ENCODE data around the gene TLNRD1. TPM values are rescaled to one million over a fixed set of nuclear protein-coding genes. Genes with fewer than 3 reads are reported as not detected.

The TLNRD1 gene
- polyA plus RNA-seq, 1 donor (not counting 4 experiments of a cell fraction or from before 2014, with no cell fraction given), result 3.1 TPM

DNA sequence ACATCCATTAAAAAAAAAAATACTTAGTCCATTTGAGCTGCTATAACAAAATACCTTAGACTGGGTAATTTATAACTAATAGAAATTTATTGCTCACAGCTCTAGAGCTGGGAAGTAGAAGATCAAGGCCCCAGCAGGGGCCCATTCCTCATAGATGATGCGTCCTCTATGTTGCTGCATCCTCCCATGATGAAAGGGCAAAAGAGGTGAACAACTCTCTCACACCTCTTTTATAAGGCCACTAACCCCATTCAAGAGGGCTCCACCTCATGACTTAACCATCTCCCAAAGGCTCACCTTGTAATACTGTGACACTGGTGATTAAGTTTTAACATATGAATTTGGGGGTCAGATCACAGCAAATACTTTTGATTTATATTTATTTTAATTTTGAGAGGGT lies 3.0 kb upstream of the TLNRD1 start:
- Histone ChIP-seq H3K4me3 (ENCODE audit: control insufficient read depth in 2 of 3, extremely low read depth in 1 of 3, insufficient read depth in 2 of 3, low read depth in 1 of 3, low read length in 3 of 3) (no peak overlapping the region), H3K27ac (ENCODE audit: control insufficient read depth, insufficient read depth, low read length) (no peak overlapping the region), H3K79me2 (ENCODE audit: control insufficient read depth, insufficient read depth, low read length) (peaks cover 11% of the 10 kb centered on the region), H2AFZ (ENCODE audit: control insufficient read depth, low read length) (no peak overlapping the region), H3K27me3 (ENCODE audit: control insufficient read depth, extremely low read depth, insufficient read depth, low read length) (no peaks in the 10 kb centered on the region), H3K4me2 (ENCODE audit: control insufficient read depth, extremely low read depth, insufficient read depth, low read depth, low read length) (no peak overlapping the region), H3K9me3 (ENCODE audit: control insufficient read depth, low read depth, low read length) (no peaks in the 10 kb centered on the region), H3K4me1 (ENCODE audit: control insufficient read depth, extremely low read depth, insufficient read depth, low read length) (peaks cover 12% of the 10 kb centered on the region), H3K36me3 (ENCODE audit: control insufficient read depth in 2 of 2, extremely low read depth in 1 of 2, insufficient read depth in 2 of 2, low read length in 2 of 2) (peaks cover 0 to 3% of the 10 kb centered on the region in 2 experiments), H3K9ac (ENCODE audit: control insufficient read depth, extremely low read depth, insufficient read depth, low read length) (no peak overlapping the region), H4K20me1 (ENCODE audit: control insufficient read depth, extremely low read depth, insufficient read depth, low read length) (no peaks in the 10 kb centered on the region), H3K9me1 (ENCODE audit: control insufficient read depth, extremely low read depth, insufficient read depth, low read length) (no peaks in the 10 kb centered on the region)
- no peak for DNase-seq (ENCODE audit: low read depth, low spot score)
- no peak for FAIRE-seq
- dilution Hi-C loops (cut with MboI; ENCODE audit: extremely low pct_ligation_motif_present, low sequenced_read_pairs), result no loop called here
- no peak for TF ChIP-seq EZH2 (IDR thresholded peaks at IDR 0.05; ENCODE audit: low read length)
- no peak for TF ChIP-seq CTCF (optimal IDR thresholded peaks at IDR 0.05 in 1 of 3, IDR thresholded peaks at IDR 0.05 in 1 of 3, conservative IDR thresholded peaks at IDR 0.05 in 1 of 3; ENCODE audit: extremely low read depth in 1 of 3, insufficient read depth in 2 of 3, low read length in 3 of 3)

- H3K27me3 ChIP-seq (ENCODE audit: control insufficient read depth, extremely low read depth, insufficient read depth, low read length), result no peaks in the 10 kb centered on the region
- no peak overlapping the region for H3K4me2 ChIP-seq (ENCODE audit: control insufficient read depth, extremely low read depth, insufficient read depth, low read depth, low read length)
- no peak overlapping the region for H2AFZ ChIP-seq (ENCODE audit: control insufficient read depth, low read length)
- peaks cover 0 to 8% of the 10 kb centered on the region in 2 experiments for H3K36me3 ChIP-seq (ENCODE audit: control insufficient read depth in 2 of 2, extremely low read depth in 1 of 2, insufficient read depth in 2 of 2, low read length in 2 of 2)
- DNase-seq (ENCODE audit: low read depth, low spot score), result no peak
- peaks cover 16% of the 10 kb centered on the region for H3K79me2 ChIP-seq (ENCODE audit: control insufficient read depth, insufficient read depth, low read length)
- no peaks in the 10 kb centered on the region for H3K9me1 ChIP-seq (ENCODE audit: control insufficient read depth, extremely low read depth, insufficient read depth, low read length)
- no peak for FAIRE-seq
- no peaks in the 10 kb centered on the region for H4K20me1 ChIP-seq (ENCODE audit: control insufficient read depth, extremely low read depth, insufficient read depth, low read length)
- H3K9ac ChIP-seq (ENCODE audit: control insufficient read depth, extremely low read depth, insufficient read depth, low read length), result no peak overlapping the region
- TF ChIP-seq EZH2 (IDR thresholded peaks at IDR 0.05; ENCODE audit: low read length) (no peak), CTCF (optimal IDR thresholded peaks at IDR 0.05 in 1 of 3, IDR thresholded peaks at IDR 0.05 in 1 of 3, conservative IDR thresholded peaks at IDR 0.05 in 1 of 3; ENCODE audit: extremely low read depth in 1 of 3, insufficient read depth in 2 of 3, low read length in 3 of 3) (no peak)
- H3K4me1 ChIP-seq (ENCODE audit: control insufficient read depth, extremely low read depth, insufficient read depth, low read length), result peaks cover 14% of the 10 kb centered on the region
- dilution Hi-C loops (cut with MboI; ENCODE audit: extremely low pct_ligation_motif_present, low sequenced_read_pairs), result no loop called here
- H3K9me3 ChIP-seq (ENCODE audit: control insufficient read depth, low read depth, low read length), result no peaks in the 10 kb centered on the region
- no peak overlapping the region for H3K27ac ChIP-seq (ENCODE audit: control insufficient read depth, insufficient read depth, low read length)
- no peak overlapping the region for H3K4me3 ChIP-seq (ENCODE audit: control insufficient read depth in 2 of 3, extremely low read depth in 1 of 3, insufficient read depth in 2 of 3, low read depth in 1 of 3, low read length in 3 of 3)
These were observed 2.5 kb upstream of the TLNRD1 start for GRCh38 chr15:80998251-80998650.

Measured in keratinocyte (primary cell).